DOHH2 (cell line): ENCODE results near the gene SLC6A3.

Source experiments
- H3F3A ChIP-seq: fragments of 200-600 bp; sonication (generic), shearing (Covaris generic); 2 replicates; pipeline ENCODE4 v1.6.0; 2016; ENCODE audit warnings: antibody characterized with exemption, mild to moderate bottlenecking; ENCODE audit not compliant: control insufficient read depth, insufficient read depth
- H3K27ac ChIP-seq: fragments of 200-600 bp; sonication (generic); 2 replicates; pipeline ENCODE4 v1.5.1; 2014; ENCODE audit warnings: low read depth, mild to moderate bottlenecking, low read length, moderate library complexity
- H3K27me3 ChIP-seq: fragments of 200-600 bp; sonication (generic); 2 replicates; pipeline ENCODE4 v1.6.1; 2014; ENCODE audit warnings: mild to moderate bottlenecking, low read length, mixed read lengths; ENCODE audit not compliant: control insufficient read depth
- H3K36me3 ChIP-seq: fragments of 200-600 bp; sonication (generic); 2 replicates; pipeline ENCODE4 v1.6.1; 2014; ENCODE audit warnings: mild to moderate bottlenecking, low read length, moderate library complexity, mixed read lengths; ENCODE audit not compliant: control insufficient read depth
- H3K4me1 ChIP-seq: fragments of 200-600 bp; sonication (generic); 2 replicates; pipeline ENCODE4 v1.6.1; 2014; ENCODE audit warnings: mild to moderate bottlenecking, low read length, mixed read lengths; ENCODE audit not compliant: control insufficient read depth
- H3K4me2 ChIP-seq: fragments of 200-600 bp; sonication (generic); 2 replicates; pipeline ENCODE4 v1.6.0; 2014; ENCODE audit warnings: mild to moderate bottlenecking, low read length, moderate library complexity
- H3K4me3 ChIP-seq: fragments of 200-600 bp; sonication (generic); 2 replicates; pipeline ENCODE4 v1.5.1; 2014; ENCODE audit warnings: mild to moderate bottlenecking, low read length, mixed read lengths
- H3K79me2 ChIP-seq: fragments of 200-600 bp; sonication (generic); 2 replicates; pipeline ENCODE4 v1.6.1; 2014; ENCODE audit warnings: mild to moderate bottlenecking, low read length, mixed read lengths; ENCODE audit not compliant: control insufficient read depth
- H3K9me2 ChIP-seq: fragments of 200-600 bp; sonication (generic); replicated peaks from 2 replicates; pipeline ENCODE4 v1.6.1; 2014; ENCODE audit warnings: mild to moderate bottlenecking, low read length, mixed read lengths; ENCODE audit not compliant: control insufficient read depth
- H3K9me3 ChIP-seq: fragments of 200-600 bp; sonication (generic); 2 replicates; pipeline ENCODE4 v1.6.1; 2014; ENCODE audit warnings: antibody characterized with exemption, low read length, mixed read lengths; ENCODE audit not compliant: control insufficient read depth, insufficient read depth
- H4K20me1 ChIP-seq: fragments of 200-600 bp; sonication (generic); 2 replicates; pipeline ENCODE4 v1.6.0; 2014; ENCODE audit warnings: low read depth, mild to moderate bottlenecking, antibody characterized with exemption, low read length, moderate library complexity; ENCODE audit not compliant: control insufficient read depth, insufficient read depth
- EZH2phosphoT487 ChIP-seq: fragments of 200-600 bp; sonication (generic); IDR thresholded peaks from 2 replicates; pipeline ENCODE4 v1.6.1; 2017; ENCODE audit warnings: borderline replicate concordance, mild to moderate bottlenecking, antibody characterized with exemption, low read length, moderate library complexity, mixed read lengths
- TF ChIP-seq, protein P1 (sequence below): fragments of 200-600 bp; sonication (generic); IDR thresholded peaks from one replicate; pipeline ENCODE4 v1.5.1; 2014; ENCODE audit warnings: antibody characterized with exemption, mild to moderate bottlenecking, low read depth, low read length; ENCODE audit not compliant: poor library complexity, severe bottlenecking

SLC6A3 gene

DNA sequence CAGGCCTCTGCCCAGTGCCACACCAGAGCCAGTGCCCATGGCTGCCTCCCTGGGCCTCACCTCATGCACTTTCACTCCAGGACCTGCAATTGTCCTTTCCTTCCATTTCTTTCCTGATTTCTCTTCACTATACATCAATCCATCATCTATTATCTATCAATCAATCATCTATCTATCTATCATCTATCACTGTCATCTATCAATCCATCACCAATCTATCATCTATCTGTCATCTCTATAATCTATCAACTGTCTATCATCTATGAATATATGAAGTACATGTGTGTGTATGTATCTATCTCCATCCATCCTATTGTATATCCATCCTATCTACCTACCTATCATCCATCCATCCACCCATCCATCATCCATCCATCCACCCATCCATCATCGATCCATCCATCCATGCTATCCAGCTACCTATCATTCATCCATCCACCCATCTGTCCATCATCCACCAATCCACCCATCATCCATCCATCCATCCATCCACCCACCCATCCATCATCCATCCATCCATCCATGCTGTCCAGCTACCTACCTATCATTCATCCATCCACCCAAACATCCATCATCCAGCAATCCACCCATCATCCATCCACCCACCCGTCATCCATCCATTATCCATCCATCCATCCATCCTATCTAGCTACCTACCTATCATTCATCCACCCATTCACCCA, 26.9 kb downstream of the SLC6A3 start:
- H3K79me2 ChIP-seq: no peaks in the 10 kb centered on the region
- no peak overlapping the region for H3K4me2 ChIP-seq
- no peaks in the 10 kb centered on the region for H4K20me1 ChIP-seq
- H3K36me3 ChIP-seq: no peaks in the 10 kb centered on the region
- no peaks in the 10 kb centered on the region for H3K9me3 ChIP-seq
- H3K27me3 ChIP-seq: no peaks in the 10 kb centered on the region; the same call in 1 of the 2 replicates
- no peaks in the 10 kb centered on the region for H3F3A ChIP-seq
- H3K9me2 ChIP-seq: no peaks in the 10 kb centered on the region
- H3K4me1 ChIP-seq: no peaks in the 10 kb centered on the region
- no peak overlapping the region for H3K27ac ChIP-seq
- TF ChIP-seq, protein P1, sequence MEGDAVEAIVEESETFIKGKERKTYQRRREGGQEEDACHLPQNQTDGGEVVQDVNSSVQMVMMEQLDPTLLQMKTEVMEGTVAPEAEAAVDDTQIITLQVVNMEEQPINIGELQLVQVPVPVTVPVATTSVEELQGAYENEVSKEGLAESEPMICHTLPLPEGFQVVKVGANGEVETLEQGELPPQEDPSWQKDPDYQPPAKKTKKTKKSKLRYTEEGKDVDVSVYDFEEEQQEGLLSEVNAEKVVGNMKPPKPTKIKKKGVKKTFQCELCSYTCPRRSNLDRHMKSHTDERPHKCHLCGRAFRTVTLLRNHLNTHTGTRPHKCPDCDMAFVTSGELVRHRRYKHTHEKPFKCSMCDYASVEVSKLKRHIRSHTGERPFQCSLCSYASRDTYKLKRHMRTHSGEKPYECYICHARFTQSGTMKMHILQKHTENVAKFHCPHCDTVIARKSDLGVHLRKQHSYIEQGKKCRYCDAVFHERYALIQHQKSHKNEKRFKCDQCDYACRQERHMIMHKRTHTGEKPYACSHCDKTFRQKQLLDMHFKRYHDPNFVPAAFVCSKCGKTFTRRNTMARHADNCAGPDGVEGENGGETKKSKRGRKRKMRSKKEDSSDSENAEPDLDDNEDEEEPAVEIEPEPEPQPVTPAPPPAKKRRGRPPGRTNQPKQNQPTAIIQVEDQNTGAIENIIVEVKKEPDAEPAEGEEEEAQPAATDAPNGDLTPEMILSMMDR: no peak
- TF ChIP-seq EZH2phosphoT487: no peak
- H3K4me3 ChIP-seq: no peak overlapping the region

DNA sequence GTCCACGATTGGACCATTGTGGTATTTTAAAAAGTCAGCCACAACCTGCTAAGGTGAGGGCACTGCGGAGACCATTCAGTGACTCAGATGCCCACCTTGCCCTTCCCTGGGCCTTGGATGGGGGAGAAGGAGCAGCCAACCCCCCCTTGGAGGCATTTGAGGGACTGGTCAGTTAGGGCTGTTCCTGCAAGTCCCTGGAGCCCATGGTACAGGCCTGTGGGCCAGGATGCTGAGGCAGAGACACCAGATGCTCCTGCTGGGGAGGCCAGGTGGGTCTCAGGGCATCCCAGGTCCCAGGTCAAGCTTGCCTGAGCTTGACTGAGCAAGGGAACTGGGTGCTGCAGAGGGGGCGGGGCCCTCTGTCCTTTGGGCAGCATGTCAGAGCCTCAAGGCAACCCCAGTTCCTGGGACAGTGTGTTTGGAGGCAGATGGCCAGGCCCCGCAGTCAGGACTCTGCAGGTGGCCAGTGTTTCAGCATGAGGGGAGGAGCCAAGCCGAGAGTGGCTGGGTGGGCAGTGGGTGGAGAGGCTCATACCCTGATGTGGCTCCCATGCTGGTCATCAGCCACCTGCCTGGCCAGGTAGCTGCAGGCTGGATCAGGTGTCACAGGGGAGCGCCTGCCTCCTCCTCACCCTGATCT, 27.5 kb downstream of the SLC6A3 start:
- Histone ChIP-seq H3K9me3 (no peaks in the 10 kb centered on the region), H3K4me1 (no peaks in the 10 kb centered on the region), H3K4me3 (no peak overlapping the region), H3K4me2 (no peak overlapping the region), H3K27ac (no peak overlapping the region), H3K36me3 (no peaks in the 10 kb centered on the region), H3F3A (no peaks in the 10 kb centered on the region), H3K9me2 (no peaks in the 10 kb centered on the region), H3K79me2 (no peaks in the 10 kb centered on the region), H4K20me1 (no peaks in the 10 kb centered on the region), H3K27me3 (peaks cover 3% of the 10 kb centered on the region; the same call in 1 of the 2 replicates)
- TF ChIP-seq EZH2phosphoT487: no peak
- TF ChIP-seq, protein P1: no peak

DNA sequence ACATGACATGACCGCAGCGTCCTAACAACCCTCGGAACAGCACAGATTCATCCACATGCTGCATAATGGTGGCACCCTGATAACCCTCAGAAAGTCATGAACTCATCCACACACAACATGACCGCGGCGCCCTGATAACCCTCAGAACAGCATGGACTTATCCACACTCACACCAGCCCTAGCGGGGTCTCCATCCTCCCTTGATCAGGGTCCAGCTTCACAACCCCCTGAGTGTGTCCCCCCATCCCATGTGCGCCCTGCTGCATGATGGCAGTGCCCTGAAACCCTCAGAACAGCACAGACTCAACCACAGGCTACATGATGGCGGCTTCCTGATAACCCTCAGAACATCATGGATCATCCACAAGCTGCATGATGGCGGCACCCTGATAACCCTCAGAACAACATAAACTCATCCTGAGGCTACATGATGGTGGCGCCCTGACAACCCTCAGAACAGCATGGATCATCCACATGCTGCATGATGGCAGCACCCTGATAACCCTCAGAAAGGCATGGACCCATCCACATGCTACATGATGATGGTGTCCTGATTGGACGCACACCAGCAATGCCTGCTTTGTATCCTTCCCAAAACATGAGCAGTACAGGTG, 28.3 kb downstream of the SLC6A3 start:
- no peaks in the 10 kb centered on the region for H4K20me1 ChIP-seq
- H3K4me3 ChIP-seq: no peak overlapping the region
- H3F3A ChIP-seq: no peaks in the 10 kb centered on the region
- H3K27ac ChIP-seq: no peak overlapping the region
- no peaks in the 10 kb centered on the region for H3K79me2 ChIP-seq
- H3K9me2 ChIP-seq: no peaks in the 10 kb centered on the region
- no peak overlapping the region for H3K4me2 ChIP-seq
- TF ChIP-seq EZH2phosphoT487: no peak
- TF ChIP-seq, protein P1: no peak
- H3K27me3 ChIP-seq: peaks cover 5% of the 10 kb centered on the region; the same call in 1 of the 2 replicates
- H3K4me1 ChIP-seq: no peaks in the 10 kb centered on the region
- no peaks in the 10 kb centered on the region for H3K36me3 ChIP-seq
- H3K9me3 ChIP-seq: no peaks in the 10 kb centered on the region
